Epithelial cell of proximal tubule (primary cell): ENCODE results near the gene C11orf21. TPM values are rescaled to one million over a fixed set of nuclear protein-coding genes. Genes with fewer than 3 reads are reported as not detected.

Experiments
- DNase-seq: peaks from one replicate; pipeline ENCODE4 v3.0.0-alpha.2; 2011; ENCODE audit warnings: low read depth
- H3K4me3 ChIP-seq: 2 replicates; pipeline ENCODE4 v1.5.1; 2011; ENCODE audit warnings: low read depth, mild to moderate bottlenecking, low read length
- total RNA-seq: library from RNA; depleted of rRNA; stranded (reverse); fragments of >200 nt; gene quantifications from 2 replicates; pipeline ENCODE4 v1.2.3, GENCODE V29; 2015
- TF ChIP-seq, protein P1 (sequence below): conservative IDR thresholded peaks from 2 replicates; pipeline ENCODE4 v1.5.1; 2012; ENCODE audit warnings: low read depth, mild to moderate bottlenecking, low read length

Gene C11orf21
- total RNA-seq, 1 donor from 2014 or later, result not detected

DNA sequence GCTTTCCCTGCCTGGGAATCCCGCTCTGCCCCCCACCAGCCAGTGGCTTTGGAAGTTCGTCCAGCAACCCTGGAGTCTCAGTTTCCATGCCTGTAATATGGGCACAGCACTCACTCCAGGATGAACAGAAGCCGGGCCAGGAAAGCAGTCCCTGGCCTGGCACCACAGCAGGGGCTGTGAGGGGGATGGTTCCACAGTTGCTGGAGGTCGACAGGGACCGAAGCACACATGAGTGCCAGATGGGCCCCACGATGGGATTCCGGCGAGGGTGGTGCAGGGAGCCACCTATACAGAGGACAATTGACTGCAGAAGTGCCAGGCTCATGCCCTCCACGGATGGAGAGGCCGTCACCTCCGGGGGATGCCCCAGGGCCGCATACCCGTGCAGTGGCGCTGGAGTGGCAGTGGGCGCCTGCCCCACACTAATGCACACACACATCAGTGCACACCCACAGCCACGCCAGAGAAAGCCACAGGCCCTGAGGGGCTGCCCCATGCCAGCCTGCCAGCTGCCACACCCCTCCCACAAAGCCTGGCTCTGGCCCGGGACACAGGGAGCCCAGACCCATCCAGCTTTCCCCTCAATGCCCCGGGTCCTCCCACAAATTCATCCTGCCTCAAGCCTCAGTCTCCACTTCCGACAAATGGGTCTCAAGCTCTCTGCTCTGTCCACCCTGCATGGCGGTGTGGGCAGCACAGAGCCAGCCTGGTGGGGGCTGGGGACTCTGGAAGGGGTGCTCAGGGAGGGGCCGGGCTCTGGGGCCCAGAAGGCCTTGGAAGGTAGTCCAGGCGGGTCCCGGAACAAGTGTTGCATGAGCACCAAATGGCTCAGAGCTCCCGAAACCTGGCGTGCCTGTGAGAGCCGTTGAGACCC is 41.0 kb downstream of the C11orf21 start:
- TF ChIP-seq, protein P1, sequence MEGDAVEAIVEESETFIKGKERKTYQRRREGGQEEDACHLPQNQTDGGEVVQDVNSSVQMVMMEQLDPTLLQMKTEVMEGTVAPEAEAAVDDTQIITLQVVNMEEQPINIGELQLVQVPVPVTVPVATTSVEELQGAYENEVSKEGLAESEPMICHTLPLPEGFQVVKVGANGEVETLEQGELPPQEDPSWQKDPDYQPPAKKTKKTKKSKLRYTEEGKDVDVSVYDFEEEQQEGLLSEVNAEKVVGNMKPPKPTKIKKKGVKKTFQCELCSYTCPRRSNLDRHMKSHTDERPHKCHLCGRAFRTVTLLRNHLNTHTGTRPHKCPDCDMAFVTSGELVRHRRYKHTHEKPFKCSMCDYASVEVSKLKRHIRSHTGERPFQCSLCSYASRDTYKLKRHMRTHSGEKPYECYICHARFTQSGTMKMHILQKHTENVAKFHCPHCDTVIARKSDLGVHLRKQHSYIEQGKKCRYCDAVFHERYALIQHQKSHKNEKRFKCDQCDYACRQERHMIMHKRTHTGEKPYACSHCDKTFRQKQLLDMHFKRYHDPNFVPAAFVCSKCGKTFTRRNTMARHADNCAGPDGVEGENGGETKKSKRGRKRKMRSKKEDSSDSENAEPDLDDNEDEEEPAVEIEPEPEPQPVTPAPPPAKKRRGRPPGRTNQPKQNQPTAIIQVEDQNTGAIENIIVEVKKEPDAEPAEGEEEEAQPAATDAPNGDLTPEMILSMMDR, result no peak
- DNase-seq, result no peak
- no peak overlapping the region for H3K4me3 ChIP-seq

DNA sequence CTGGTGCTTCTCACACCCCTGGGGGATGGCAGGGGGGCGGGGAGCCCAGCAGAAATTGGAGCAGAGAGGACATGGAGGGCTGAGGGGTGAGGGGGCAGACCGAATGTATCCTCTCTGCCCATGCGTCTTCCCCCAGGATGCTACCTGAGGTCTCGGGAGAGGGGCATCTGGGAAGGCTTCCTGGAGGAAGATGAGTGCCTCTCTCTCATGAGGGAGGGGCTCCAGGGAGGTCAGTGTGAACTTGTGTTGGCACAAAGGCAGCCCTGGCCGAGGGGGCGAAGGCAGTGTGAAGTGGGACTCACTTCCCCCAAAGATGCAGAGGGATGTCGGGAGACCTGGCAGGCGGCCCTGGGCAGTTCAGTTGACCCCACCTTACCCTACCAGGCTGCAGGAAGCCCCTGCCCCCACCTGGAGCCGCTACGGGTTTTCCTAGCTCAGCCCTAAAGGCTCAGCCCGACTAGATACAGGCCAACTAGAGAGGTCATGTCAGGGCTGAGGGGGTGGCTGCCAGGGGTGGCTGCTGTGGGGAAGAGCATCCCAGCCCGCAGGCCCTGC is 41.7 kb downstream of the C11orf21 start:
- no peak overlapping the region for H3K4me3 ChIP-seq
- DNase-seq, result no peak
- TF ChIP-seq, protein P1, result no peak

DNA sequence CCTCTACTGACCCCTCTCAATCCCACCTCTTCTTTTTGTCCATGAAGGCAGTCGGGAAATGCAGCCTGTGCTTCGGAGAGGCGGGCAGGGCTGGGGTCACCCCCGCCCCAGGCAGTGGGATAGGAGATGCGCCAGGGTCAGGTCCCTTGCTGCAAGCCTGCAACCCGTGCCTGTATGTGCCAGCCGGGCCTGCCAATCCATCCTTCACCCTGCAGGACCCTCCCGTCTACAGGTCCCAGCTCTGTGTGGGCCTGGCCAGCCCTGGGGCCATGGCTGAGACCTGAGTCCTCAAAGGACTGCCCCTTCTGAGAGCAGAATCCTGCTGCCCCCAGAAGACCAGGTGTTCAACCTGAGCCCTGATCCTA is 42.3 kb downstream of the C11orf21 start:
- TF ChIP-seq, protein P1, result no peak
- no peak overlapping the region for H3K4me3 ChIP-seq
- DNase-seq, result no peak

DNA sequence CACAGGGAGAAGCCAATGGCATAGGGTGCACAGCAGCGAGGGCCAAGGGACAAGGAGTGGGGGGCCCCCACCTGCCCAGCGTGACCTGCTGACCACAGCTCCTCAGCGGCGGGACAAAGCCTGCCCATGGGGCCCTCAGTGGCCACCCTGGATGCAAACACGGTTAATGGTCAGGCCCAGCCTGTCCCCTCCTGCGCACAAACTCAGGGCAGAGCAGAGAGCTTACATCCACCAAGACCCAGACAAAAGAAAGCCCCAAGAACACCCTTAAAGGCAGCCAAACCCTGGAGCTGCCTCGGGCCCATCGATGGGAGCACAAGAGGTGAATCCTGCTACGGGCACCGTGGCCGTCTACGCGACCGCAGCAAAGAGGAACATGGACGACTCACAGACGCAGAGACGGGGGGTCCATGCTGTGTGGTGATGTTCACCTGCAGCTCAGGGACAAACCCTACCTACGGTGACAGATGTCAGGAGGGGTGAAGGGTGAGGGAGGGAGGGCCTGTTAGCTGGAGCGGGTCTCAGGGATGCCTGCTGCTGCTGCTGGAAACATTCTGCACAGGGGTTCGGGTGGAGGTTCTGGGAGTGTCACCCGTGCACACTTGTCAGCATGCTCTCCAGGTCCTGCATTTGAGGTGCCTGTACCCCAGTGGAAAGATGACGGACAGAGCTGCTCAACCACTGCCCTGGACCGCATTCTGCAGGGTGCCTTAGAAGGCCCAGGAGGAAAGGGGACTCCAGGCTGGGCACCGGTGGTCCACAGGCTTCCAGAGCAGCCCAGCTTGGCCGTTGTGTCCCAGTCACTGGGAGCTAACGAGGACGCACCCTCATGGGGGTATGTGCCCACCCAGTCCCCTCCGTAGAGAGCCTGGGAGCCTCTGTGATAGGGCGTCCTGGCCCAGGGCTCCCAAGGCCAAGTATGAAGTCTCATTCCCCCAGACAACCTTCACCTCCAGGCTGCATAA is 42.9 kb downstream of the C11orf21 start:
- no peak overlapping the region for H3K4me3 ChIP-seq
- TF ChIP-seq, protein P1, result no peak
- DNase-seq, result no peak

DNA sequence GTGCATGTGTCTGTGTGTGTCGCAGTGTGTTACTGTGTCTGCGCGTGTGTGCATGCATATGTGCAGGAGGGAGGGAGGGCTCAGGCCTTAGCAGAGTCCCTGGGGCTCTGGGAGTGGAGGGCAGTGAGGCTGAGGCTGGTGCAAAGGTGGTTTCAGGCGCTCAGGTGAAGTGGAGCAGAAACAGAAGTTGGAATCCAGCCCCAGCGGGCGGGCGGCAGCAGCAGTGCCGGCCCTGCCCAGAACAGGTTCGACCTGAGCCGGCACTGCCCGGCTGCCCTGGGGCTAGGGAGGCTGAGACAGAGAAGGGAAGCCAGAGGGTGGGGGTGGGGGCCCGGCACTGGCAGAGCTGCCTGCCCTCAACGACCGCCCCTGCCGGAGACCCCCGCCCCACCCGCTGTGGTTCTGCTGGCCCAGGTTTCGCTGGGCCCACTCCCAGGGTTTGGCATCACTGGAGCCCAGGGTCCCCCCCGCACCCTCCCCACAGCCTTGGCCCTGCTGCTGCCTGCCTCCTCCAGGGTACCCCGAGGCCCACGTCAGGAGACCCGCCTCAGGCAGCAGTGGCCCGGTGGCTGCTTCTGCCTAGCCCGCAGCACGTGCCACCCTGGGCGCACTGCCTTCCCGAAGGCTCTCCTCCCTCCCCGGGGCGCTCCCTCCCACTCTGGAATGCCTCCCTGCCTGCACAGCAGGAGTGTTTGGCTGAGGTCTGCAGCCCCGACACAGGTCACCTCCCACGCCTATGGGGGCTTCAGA is 44.6 kb downstream of the C11orf21 start:
- TF ChIP-seq, protein P1, result no peak
- H3K4me3 ChIP-seq, result no peak overlapping the region
- DNase-seq, result no peak

DNA sequence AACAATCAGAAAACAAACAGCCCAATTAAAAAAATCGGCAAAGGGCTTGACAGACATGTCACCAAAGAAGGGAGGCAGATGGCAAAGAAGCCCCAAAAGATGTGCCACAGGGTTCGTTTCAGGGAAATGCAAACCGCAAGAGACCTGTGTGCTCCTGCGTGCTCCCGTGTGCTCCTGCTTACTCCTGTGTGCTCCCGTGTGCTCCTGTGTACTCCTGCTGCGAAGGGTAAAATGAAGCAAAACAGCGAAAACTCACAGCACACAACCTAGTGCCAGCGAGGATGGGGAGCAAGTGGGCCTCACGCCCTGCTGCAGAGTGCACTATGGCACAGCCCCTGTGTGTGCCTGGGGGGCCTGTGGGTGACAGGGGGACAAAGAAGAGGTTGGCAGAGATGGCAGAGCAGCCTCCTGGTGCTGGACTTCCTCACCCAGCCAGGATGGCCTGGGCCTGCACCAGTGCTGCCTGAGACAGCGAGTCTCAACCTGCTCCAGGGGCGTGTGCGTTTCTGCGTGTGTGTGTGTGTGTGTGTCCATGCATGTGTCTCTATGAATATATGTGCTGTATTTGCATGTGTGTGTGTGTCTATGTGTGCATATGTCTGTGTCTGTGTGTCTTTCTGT is 45.3 kb downstream of the C11orf21 start:
- TF ChIP-seq, protein P1, result no peak
- DNase-seq, result no peak

More for the DNA sequence above, 45.3 kb downstream of the C11orf21 start:
- H3K4me3 ChIP-seq, result no peak overlapping the region
